Activated CD8-positive, alpha-beta memory T cell treated with anti-CD3 and anti-CD28 coated beads for 48 hours (primary cell): Measurements from ENCODE around the gene ATP13A4.

Source experiments
- DNase-seq, 3 experiments: peaks; one replicate each; pipeline ENCODE4 v3.0.0-alpha.2; 2020; ENCODE audit warnings: low read depth in 2 of 3, low spot score in 2 of 3

The ATP13A4 gene, protein sequence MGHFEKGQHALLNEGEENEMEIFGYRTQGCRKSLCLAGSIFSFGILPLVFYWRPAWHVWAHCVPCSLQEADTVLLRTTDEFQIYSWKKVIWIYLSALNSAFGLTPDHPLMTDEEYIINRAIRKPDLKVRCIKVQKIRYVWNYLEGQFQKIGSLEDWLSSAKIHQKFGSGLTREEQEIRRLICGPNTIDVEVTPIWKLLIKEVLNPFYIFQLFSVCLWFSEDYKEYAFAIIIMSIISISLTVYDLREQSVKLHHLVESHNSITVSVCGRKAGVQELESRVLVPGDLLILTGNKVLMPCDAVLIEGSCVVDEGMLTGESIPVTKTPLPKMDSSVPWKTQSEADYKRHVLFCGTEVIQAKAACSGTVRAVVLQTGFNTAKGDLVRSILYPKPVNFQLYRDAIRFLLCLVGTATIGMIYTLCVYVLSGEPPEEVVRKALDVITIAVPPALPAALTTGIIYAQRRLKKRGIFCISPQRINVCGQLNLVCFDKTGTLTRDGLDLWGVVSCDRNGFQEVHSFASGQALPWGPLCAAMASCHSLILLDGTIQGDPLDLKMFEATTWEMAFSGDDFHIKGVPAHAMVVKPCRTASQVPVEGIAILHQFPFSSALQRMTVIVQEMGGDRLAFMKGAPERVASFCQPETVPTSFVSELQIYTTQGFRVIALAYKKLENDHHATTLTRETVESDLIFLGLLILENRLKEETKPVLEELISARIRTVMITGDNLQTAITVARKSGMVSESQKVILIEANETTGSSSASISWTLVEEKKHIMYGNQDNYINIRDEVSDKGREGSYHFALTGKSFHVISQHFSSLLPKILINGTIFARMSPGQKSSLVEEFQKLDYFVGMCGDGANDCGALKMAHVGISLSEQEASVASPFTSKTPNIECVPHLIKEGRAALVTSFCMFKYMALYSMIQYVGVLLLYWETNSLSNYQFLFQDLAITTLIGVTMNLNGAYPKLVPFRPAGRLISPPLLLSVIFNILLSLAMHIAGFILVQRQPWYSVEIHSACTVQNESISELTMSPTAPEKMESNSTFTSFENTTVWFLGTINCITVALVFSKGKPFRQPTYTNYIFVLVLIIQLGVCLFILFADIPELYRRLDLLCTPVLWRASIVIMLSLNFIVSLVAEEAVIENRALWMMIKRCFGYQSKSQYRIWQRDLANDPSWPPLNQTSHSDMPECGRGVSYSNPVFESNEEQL

GRCh38 chr3:193554811-193555210 is at the start of gene ATP13A4:
TSS of gene ATP13A4 (minus strand) at chr3:193554895. CDS start at chr3:193554799, 96 bp downstream.
- DNase-seq, result no peak

GRCh38 chr3:193599393-193599792 is 44.7 kb upstream of the ATP13A4 start:
- DNase-seq, result no peak

- no peak for DNase-seq
Measured at GRCh38 chr3:193598202-193598601, 43.5 kb upstream of the ATP13A4 start.

- no peak for DNase-seq
Measured at GRCh38 chr3:193595939-193596487, 41.3 kb upstream of the ATP13A4 start.

GRCh38 chr3:193594946-193595689 is 40.4 kb upstream of the ATP13A4 start:
- no peak for DNase-seq

- peak in 1 of 3 experiments; percentile 10 for DNase-seq
Measured at GRCh38 chr3:193593668-193594030, 39.0 kb upstream of the ATP13A4 start.

DNA sequence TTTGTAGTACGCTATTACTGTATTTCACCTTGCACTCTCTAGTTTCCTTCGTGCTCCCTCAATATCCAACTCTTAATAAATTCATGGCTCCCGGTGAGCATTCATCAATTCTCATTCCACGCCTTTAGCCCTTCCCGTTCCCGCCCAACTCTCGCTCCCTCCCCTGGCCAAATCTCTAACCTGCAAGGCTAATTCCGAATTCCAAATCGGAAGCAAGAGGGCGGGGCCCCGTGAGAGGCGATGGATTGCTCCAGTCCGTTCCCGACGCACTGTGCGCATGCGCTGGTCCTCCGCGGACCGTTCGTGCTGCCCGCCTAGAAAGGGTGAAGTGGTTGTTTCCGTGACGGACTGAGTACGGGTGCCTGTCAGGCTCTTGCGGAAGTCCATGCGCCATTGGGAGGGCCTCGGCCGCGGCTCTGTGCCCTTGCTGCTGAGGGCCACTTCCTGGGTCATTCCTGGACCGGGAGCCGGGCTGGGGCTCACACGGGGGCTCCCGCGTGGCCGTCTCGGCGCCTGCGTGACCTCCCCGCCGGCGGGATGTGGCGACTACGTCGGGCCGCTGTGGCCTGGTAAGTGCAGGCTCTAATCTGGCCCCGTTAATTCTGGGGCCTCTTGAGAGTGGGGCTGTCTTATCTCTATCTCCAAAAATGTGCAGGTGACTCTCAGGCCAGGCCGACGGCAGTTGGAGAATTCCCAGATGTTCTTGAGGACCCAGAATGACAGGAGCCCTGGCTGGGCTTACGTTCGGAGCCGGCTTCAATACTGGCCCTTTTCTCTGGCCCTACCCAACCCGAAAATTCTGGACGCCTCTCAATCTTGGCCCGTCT is 38.4 kb upstream of the ATP13A4 start, which contains the start of gene OPA1:
TSS of gene OPA1 (plus strand) at position 368 of the 827 bp plus-strand sequence. CDS start at position 538, 170 bp downstream.
- DNase-seq, result peak; percentile 75 to 84 (median 83)

- DNase-seq, result no peak
Measured at GRCh38 chr3:193590088-193590856, 35.6 kb upstream of the ATP13A4 start.

GRCh38 chr3:193589616-193590015 is 34.9 kb upstream of the ATP13A4 start:
- no peak for DNase-seq

DNA sequence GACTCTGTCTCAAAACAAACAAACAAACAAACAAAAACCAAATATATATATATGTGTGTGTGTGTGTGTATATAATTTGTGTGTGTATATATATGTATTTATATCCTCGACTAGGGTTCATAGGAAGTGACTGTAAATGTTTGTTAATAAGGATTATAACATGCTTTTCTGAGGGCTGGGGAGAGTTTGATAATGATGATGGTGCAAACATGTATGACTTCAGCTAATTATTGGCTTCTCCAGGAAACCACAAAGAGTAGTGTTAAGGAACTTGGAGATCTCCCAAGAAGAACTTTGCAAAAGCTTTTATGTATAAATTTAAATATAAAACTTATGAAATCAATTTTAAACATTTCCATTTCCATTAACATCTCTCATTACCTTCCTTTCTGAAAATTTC is 34.4 kb upstream of the ATP13A4 start:
- no peak for DNase-seq

DNA sequence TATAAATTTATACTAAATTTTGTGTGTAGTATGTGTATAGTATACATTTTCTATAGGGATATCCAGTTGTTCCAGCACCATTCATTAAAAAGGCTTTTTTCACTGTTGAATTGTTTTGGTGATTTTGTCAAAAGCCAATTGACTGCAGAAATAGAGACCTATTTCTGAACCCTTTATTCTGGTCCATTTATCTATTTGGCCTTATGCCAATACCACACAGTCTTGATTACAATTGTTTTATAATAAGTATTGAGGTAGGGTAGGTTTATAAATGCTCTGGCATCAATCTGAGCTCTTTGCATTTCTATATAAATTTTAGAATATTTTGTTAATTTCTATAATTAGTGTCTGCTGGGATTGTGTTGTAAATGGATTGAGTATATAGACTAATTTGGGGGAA is 31.8 kb upstream of the ATP13A4 start:
- no peak for DNase-seq

DNA sequence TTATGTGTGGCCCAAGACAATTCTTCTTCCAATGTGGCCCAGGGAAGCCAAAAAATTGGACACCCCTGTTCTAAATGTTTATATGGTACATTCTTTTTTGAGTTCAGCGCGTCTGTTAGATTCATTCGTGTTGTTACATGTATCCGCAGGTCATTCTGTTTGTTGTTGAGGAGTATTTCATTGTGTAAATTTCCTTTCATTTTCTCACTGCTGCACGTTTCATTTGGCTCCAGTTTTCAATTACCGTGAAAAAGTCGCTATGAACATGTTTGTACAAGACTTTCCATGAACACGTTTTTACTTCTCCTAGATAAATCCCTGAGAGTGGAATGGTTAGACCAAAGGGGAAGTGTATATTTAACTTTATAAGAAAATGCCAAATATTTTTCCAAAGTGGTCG is 30.8 kb upstream of the ATP13A4 start:
- no peak for DNase-seq

DNA sequence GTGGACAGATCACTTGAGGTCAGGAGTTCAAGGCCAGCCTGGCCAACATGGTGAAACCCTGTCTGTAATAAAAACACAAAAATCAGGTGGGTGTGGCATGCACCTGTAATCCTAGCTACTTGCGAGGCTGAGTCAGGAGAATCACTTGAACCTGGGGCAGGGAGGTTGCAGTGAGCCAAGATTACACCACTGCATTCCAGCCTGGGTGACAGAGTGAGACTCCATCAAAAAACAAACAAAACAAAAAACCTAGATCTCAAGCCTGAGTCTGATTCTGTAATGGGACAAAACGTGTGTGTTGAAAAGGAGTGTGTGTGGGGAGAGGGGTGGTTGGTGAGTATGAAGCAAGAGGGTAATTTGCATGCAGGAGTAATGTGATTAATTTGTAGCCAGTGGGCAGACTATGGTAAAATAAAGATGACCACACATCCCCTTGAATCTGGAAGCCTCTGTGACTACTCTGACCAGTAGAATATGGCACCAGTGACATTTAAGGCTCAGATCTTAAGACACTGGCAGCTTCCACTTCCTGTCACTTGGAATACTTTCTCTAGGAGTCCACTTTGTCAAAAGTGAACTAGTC is 19.9 kb upstream of the ATP13A4 start:
- no peak for DNase-seq

DNA sequence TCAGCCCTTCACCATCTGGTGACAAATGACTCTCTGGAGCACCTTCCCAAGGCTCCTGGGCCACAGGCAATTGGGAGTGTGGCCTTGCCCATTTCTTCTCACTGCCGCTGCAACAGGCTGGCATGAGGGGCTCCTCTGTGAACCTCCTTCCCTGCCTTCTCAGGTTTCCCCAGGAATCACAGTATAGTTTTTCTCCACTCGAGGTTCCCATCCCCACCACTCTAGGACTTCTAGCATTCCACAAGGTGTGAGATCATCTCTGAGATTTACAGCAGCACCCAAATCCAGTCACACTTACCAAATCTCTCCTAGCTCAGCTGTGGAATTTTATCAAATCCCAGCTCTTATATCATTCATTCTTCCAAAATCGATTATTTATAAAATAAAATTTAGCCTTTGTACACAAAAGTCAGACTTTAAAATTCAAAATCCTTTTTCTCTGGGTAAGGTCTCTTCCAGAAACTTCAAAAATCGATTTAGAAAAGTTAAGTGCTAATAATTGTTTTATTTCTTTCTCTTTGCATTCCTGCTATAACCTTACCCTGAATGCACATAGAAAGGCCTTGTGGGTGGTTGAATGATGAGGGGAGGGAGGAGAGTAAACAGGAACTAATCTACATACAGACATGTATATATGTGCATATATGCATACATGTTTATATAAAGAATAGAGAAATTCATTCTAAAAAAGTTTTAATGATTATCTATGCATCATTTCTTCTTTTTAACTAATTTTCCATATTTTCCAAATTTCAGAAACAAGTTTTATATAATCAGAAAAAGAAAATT is 18.9 kb upstream of the ATP13A4 start:
- no peak for DNase-seq

- DNase-seq, result no peak
Measured at GRCh38 chr3:193572426-193572908, 17.8 kb upstream of the ATP13A4 start.

DNA sequence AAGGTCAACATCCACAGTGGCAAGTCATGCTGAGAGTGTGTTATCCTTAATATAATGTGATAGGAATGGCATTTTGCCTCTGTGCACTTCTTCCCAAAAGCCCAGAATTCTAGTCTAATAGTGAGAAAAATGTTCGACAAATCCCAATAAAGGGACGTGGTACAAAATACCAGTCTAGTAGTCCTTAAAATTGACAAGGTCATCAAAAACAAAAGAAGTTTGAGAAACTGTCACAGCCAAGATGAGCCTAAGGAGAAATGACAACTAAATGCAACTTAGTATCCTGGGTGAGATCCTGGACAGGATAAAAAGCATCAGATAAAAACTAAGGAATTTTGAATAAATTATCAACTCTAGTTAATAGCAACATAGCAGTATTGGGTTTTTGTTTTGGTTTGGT is 14.4 kb upstream of the ATP13A4 start:
- DNase-seq, result no peak

DNA sequence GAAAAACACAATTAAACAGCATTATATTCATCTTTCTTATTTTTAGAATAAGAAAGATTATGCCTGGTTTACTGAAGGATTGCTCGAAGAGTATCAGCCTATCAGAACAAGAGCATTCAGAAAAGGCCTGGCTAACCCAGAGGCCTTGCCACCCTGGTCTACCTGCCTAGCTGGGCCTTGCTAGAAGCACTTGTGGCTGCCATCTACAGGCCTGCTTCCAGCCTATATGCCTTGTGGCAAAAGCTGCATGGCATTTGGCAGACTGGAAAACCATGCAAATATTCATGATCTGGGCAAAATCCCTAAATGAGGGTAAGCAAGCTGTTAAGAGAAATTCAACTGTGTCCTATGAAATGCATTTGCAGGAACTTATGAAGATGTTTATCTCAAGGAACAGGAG is 9.3 kb upstream of the ATP13A4 start:
- no peak for DNase-seq
